AG09309 (cell line): ENCODE results near the gene TMEM135.

Source experiments
- DNase-seq: peaks from one replicate; pipeline ENCODE4 v3.0.0-alpha.2; 2010; ENCODE audit warnings: low read depth
- H3K4me3 ChIP-seq: 2 replicates; pipeline ENCODE4 v1.5.1; 2011; ENCODE audit warnings: mild to moderate bottlenecking, low read depth, low read length, moderate library complexity; ENCODE audit not compliant: control insufficient read depth
- TF ChIP-seq, protein P1 (sequence below): IDR thresholded peaks from 2 replicates; pipeline ENCODE4 v1.5.1; 2011; ENCODE audit warnings: mild to moderate bottlenecking, low read depth, low read length, inconsistent platforms; ENCODE audit not compliant: insufficient read depth, control insufficient read depth; ENCODE audit errors: missing control alignments

The TMEM135 gene

DNA sequence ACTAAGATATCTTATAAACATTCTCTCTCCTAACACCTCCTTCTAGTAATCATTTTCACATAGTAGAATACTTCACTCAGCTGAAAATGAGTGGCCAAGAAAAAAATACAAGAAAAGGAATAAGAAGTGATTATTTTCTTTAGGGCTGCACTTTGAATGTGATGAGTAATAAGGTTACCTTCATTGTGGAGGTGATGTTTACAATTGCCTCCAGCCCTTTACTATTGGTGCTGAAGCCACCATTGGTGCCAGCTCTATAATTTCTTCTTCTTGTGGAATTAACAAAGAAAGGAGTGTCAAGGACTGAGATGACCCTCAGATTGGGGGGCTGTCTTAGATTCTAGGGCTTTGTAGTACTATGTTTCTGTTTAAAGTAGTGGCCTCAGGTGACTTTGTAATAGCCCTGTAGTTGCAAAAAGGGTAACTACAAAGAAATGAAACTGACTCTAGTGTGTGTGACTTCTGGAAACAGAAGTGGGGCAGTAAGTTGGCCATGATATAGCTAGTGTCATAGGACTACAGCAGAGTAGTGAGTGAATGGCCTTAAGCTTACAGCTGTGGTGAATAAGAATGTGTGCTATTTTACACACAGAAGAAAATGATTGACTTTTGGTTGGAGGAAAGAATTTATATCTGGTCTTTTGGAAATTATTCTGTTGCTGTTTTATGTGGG lies 287.2 kb downstream of the TMEM135 start:
- TF ChIP-seq, protein P1, sequence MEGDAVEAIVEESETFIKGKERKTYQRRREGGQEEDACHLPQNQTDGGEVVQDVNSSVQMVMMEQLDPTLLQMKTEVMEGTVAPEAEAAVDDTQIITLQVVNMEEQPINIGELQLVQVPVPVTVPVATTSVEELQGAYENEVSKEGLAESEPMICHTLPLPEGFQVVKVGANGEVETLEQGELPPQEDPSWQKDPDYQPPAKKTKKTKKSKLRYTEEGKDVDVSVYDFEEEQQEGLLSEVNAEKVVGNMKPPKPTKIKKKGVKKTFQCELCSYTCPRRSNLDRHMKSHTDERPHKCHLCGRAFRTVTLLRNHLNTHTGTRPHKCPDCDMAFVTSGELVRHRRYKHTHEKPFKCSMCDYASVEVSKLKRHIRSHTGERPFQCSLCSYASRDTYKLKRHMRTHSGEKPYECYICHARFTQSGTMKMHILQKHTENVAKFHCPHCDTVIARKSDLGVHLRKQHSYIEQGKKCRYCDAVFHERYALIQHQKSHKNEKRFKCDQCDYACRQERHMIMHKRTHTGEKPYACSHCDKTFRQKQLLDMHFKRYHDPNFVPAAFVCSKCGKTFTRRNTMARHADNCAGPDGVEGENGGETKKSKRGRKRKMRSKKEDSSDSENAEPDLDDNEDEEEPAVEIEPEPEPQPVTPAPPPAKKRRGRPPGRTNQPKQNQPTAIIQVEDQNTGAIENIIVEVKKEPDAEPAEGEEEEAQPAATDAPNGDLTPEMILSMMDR = no peak

DNA sequence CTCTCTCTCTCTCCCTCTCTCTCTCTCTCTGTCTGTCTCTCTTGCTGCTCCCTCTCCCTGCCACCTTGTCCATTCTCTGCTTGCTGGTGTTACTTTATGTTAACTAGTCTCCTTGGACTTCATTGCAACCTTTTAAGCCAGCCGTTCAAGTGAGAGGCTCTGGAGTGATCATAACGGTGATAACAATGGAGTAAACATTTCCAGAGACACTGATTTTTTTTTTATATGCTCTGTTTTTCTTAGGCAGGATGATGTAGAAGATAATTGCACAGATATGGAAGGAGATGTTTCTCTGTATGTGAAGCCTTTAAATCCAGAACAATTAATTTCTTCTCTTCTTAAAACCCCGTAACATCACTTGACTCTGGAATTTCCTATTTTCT lies 287.7 kb downstream of the TMEM135 start:
- TF ChIP-seq, protein P1 = no peak
- H3K4me3 ChIP-seq = no peak overlapping the region
- no peak for DNase-seq

More for the DNA sequence above, 287.2 kb downstream of the TMEM135 start:
- no peak for DNase-seq
- H3K4me3 ChIP-seq = no peak overlapping the region

DNA sequence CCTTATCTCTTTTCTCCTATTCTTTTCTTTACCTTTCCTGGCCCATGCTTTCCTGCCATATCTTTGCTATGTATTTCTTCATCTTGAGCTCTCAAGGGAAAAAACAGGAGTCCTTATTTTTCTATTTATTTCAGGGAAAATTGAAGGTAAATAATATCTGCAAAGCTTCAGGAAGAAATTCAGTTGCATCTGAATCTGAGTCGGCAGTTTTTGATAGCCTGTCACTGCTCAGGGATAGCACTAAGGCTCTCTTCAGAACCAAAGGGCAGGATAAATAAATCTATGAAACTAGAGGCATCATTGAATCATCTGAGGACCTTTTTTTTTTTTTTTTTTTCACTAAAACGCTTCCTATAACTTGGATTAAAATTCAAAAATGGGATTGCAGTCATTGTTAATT lies 288.9 kb downstream of the TMEM135 start:
- DNase-seq = no peak

DNA sequence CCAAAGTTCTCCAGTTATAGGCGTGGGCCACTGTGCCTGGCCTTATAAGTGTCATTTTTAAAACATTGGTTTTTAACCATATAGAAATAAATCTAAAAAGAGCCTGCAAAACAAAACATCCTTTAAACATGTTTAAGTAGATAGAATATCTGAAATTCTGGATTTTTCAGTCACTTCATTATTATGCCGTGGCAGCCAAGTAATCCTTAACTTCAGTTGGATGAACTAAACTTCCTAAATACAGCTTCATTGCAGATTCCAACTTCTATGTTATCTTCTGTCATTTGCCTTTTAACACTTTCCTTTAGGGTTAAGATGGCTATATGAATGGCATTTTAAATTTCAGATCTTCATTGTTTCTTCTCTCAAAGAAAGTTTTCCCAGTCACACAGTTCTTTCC lies 291.4 kb downstream of the TMEM135 start:
- no peak overlapping the region for H3K4me3 ChIP-seq
- TF ChIP-seq, protein P1 = no peak
- no peak for DNase-seq

More for the DNA sequence above, 288.9 kb downstream of the TMEM135 start:
- TF ChIP-seq, protein P1 = no peak
- H3K4me3 ChIP-seq = no peak overlapping the region

DNA sequence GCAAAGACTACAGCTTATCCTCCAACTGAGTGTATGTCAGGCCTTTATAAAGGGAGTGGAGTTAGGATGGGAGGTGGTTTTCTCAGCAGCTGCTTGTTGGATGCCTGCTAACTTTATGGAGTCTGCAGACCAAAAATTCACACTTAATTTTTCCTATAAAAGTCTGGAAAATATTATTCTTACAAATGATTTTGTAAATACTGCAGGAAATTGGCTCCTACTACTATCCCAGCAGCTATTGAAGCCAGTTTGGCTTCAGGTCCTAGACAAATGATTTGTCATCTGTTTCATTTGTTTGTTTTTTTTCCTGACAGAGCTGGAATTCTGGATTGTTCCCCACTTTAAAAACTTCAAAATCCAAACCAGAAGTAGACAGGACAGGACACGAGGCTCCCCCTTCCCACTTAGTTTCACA lies 292.5 kb downstream of the TMEM135 start:
- TF ChIP-seq, protein P1 = no peak
- DNase-seq = no peak
- H3K4me3 ChIP-seq = no peak overlapping the region

DNA sequence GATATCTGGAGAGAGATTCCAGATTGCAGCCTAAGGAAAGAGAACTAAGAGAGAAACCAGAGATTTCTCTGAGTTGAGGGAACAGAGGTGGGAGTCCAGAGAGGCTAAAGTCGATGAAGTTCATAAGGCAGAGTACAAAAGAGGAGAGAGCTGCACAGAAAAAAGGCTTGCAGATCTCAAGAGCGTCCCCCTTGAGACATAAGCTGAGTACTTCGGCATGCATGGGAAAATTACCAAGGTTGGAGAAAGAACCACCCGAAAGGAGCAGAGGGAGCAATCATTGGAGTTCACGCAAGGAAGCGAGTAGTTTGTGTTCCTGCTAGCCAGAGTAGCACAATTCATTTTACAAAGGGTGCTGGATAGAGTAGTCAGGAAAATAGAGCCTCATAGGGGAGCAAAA lies 293.5 kb downstream of the TMEM135 start:
- TF ChIP-seq, protein P1 = no peak
- no peak for DNase-seq
- H3K4me3 ChIP-seq = no peak overlapping the region

DNA sequence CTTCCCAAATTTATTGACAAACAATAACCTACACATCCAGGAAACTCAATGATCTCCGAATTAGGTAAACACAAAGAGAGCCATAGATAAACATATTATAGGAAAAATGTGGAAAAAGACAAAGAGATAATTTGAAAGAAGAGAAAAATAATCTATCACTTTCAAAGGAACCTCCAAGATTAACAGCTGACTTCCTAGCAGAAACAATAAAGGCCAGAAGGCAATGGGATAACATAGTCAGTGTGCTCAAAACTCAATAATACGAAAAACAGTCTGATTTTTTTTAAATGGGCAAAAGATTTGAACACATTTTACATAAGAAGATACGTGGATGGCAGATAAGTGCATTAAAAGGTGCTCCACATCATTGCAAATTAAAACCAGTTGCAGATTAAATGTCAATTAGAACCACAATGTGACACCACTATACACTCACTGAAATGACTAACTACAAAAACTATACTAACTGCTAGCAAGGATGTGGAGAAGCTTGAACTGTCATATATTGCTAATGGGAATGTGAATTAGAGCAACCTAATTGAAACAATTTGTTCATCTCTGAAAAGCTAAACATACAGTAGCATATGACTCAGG lies 300.4 kb downstream of the TMEM135 start:
- TF ChIP-seq, protein P1 = no peak
- no peak for DNase-seq
- H3K4me3 ChIP-seq = no peak overlapping the region
